MM.1S (cell line): ENCODE measurements around the gene TTC28.

Experiments
- DNase-seq: peaks from one replicate; pipeline ENCODE4 v3.0.0-alpha.2; 2015
- H2AFZ ChIP-seq: fragments of 300-600 bp; sonication (generic); 2 replicates; pipeline ENCODE4 v1.6.0; 2016; ENCODE audit warnings: antibody characterized with exemption, low read length
- H3F3A ChIP-seq: fragments of 300-600 bp; sonication (generic); 2 replicates; pipeline ENCODE4 v1.6.1; 2016; ENCODE audit warnings: mild to moderate bottlenecking, antibody characterized with exemption, low read length, moderate library complexity, mixed read lengths; ENCODE audit not compliant: insufficient read depth
- H3K27ac ChIP-seq: fragments of 300-600 bp; sonication (generic); 2 replicates; pipeline ENCODE4 v1.5.1; 2016; ENCODE audit warnings: mild to moderate bottlenecking, low read length
- H3K27me3 ChIP-seq: fragments of 300-600 bp; sonication (generic); replicated peaks from 2 replicates; pipeline ENCODE4 v1.6.0; 2016; ENCODE audit warnings: low read length; ENCODE audit not compliant: insufficient read depth
- H3K36me3 ChIP-seq: fragments of 300-600 bp; sonication (generic); replicated peaks from 2 replicates; pipeline ENCODE4 v1.6.1; 2016; ENCODE audit warnings: mild to moderate bottlenecking, low read length, mixed read lengths; ENCODE audit not compliant: insufficient read depth
- H3K4me1 ChIP-seq: fragments of 300-600 bp; sonication (generic); 2 replicates; pipeline ENCODE4 v1.6.1; 2016; ENCODE audit warnings: low read length, mixed read lengths
- H3K4me2 ChIP-seq: fragments of 300-600 bp; sonication (generic); 2 replicates; pipeline ENCODE4 v1.6.0; 2016; ENCODE audit warnings: low read depth, low read length
- H3K4me3 ChIP-seq: fragments of 300-600 bp; sonication (generic); 2 replicates; pipeline ENCODE4 v1.5.1; 2016; ENCODE audit warnings: low read length, mixed read lengths
- H3K79me2 ChIP-seq: fragments of 300-600 bp; sonication (generic); 2 replicates; pipeline ENCODE4 v1.6.1; 2016; ENCODE audit warnings: mixed run types, low read length, mixed read lengths
- H3K9ac ChIP-seq: fragments of 300-600 bp; sonication (generic); 2 replicates; pipeline ENCODE4 v1.6.1; 2016; ENCODE audit warnings: low read length, mixed read lengths
- H3K9me2 ChIP-seq: fragments of 300-600 bp; sonication (generic); replicated peaks from 2 replicates; pipeline ENCODE4 v1.6.1; 2016; ENCODE audit warnings: mild to moderate bottlenecking, low read length, mixed read lengths; ENCODE audit not compliant: insufficient read depth
- H3K9me3 ChIP-seq: fragments of 300-600 bp; sonication (generic); replicated peaks from 2 replicates; pipeline ENCODE4 v1.6.1; 2016; ENCODE audit warnings: mild to moderate bottlenecking, low read length, mixed read lengths; ENCODE audit not compliant: insufficient read depth
- H4K20me1 ChIP-seq: fragments of 300-600 bp; sonication (generic); 2 replicates; pipeline ENCODE4 v1.6.1; 2016; ENCODE audit warnings: mild to moderate bottlenecking, low read length, moderate library complexity, mixed read lengths; ENCODE audit not compliant: insufficient read depth
- EZH2 ChIP-seq: fragments of 300-600 bp; sonication (generic); optimal IDR thresholded peaks from 2 replicates; pipeline ENCODE3; 2017; ENCODE audit warnings: low read depth, mild to moderate bottlenecking, antibody characterized with exemption, low read length, mixed read lengths
- EZH2phosphoT487 ChIP-seq: fragments of 300-600 bp; sonication (generic); IDR thresholded peaks from 2 replicates; pipeline ENCODE4 v1.6.1; 2018; ENCODE audit warnings: antibody characterized with exemption, low read length
- TF ChIP-seq, protein P1 (sequence below): fragments of 300-600 bp; sonication (generic); IDR thresholded peaks from 2 replicates; pipeline ENCODE4 v1.5.1; 2016; ENCODE audit warnings: antibody characterized with exemption, low read length, mixed read lengths

TTC28 gene

DNA sequence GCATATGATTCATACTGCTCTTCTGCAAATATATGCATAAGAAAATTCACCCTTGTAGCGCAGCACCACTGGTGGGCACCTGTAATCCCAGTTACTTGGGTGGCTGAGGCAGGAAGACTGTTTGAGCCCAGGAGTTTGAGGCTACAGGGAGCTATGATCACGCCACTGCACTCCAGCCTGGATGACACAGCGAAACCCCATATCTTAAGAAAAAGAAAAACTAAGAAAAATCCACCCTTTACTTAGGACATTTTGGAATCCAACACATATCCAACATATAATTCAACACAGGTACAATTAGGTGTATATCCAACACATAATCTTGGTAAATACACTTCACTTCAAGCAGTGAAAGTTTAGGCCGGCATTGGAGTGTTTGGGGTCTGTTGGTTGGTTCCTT, 505.1 kb downstream of the TTC28 start:
- no peaks in the 10 kb centered on the region for H3K27me3 ChIP-seq
- no peaks in the 10 kb centered on the region for H3K36me3 ChIP-seq
- H3K4me3 ChIP-seq, result no peak overlapping the region
- H3K9ac ChIP-seq, result no peak overlapping the region
- H3K9me3 ChIP-seq, result no peaks in the 10 kb centered on the region
- no peak overlapping the region for H3K27ac ChIP-seq
- no peak overlapping the region for H2AFZ ChIP-seq
- DNase-seq, result no peak
- TF ChIP-seq EZH2 (no peak), EZH2phosphoT487 (no peak)
- TF ChIP-seq, protein P1, sequence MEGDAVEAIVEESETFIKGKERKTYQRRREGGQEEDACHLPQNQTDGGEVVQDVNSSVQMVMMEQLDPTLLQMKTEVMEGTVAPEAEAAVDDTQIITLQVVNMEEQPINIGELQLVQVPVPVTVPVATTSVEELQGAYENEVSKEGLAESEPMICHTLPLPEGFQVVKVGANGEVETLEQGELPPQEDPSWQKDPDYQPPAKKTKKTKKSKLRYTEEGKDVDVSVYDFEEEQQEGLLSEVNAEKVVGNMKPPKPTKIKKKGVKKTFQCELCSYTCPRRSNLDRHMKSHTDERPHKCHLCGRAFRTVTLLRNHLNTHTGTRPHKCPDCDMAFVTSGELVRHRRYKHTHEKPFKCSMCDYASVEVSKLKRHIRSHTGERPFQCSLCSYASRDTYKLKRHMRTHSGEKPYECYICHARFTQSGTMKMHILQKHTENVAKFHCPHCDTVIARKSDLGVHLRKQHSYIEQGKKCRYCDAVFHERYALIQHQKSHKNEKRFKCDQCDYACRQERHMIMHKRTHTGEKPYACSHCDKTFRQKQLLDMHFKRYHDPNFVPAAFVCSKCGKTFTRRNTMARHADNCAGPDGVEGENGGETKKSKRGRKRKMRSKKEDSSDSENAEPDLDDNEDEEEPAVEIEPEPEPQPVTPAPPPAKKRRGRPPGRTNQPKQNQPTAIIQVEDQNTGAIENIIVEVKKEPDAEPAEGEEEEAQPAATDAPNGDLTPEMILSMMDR, result no peak
- no peaks in the 10 kb centered on the region for H3K79me2 ChIP-seq
- H3K4me2 ChIP-seq, result no peak overlapping the region
- no peaks in the 10 kb centered on the region for H3K4me1 ChIP-seq
- no peaks in the 10 kb centered on the region for H3K9me2 ChIP-seq
- no peaks in the 10 kb centered on the region for H4K20me1 ChIP-seq
- H3F3A ChIP-seq, result no peaks in the 10 kb centered on the region

DNA sequence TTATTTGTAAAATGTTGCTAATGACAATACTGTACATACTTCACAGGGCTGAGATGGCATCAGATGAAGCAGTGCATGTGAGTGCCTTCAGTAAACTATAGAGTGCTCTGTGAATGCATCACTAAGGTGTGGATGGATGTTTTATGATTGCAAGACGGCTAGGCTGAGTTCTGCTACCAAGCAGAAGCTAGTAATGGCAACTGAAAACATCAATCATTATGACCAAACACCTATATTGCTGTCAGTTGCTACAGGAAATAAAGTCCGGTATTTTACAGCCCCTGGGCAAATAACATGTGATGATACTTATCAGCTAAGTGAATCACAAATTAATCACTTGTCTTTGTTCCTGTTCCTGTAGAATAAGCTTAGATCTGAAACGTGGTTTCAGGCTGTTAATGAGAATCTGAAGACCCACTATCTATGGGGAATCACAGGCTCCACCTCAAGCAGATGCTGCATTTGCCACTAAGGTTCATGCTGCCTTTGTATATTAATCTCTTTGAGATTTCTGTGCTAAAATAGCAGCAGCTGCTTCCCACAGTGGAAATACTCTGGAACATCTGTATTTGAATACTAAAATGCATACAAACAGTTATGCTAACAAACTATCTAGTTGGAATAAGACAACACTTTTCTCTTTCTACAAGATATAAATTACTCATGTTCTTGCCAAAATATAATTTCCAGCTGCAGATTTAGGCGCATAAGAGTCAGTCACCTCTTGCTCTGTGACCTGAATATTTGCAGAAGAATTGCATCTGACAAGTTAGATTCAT, 506.6 kb downstream of the TTC28 start:
- no peak overlapping the region for H3K27ac ChIP-seq
- H3F3A ChIP-seq, result no peaks in the 10 kb centered on the region
- H3K9me2 ChIP-seq, result no peaks in the 10 kb centered on the region
- no peaks in the 10 kb centered on the region for H4K20me1 ChIP-seq
- H3K27me3 ChIP-seq, result no peaks in the 10 kb centered on the region
- no peak overlapping the region for H3K4me3 ChIP-seq
- no peaks in the 10 kb centered on the region for H3K36me3 ChIP-seq
- DNase-seq, result no peak
- no peaks in the 10 kb centered on the region for H3K79me2 ChIP-seq
- H3K4me1 ChIP-seq, result no peaks in the 10 kb centered on the region
- H3K9me3 ChIP-seq, result no peaks in the 10 kb centered on the region
- H2AFZ ChIP-seq, result no peak overlapping the region
- H3K4me2 ChIP-seq, result no peak overlapping the region
- no peak for TF ChIP-seq EZH2phosphoT487
- TF ChIP-seq, protein P1, result no peak
- TF ChIP-seq EZH2, result no peak
- H3K9ac ChIP-seq, result no peak overlapping the region

DNA sequence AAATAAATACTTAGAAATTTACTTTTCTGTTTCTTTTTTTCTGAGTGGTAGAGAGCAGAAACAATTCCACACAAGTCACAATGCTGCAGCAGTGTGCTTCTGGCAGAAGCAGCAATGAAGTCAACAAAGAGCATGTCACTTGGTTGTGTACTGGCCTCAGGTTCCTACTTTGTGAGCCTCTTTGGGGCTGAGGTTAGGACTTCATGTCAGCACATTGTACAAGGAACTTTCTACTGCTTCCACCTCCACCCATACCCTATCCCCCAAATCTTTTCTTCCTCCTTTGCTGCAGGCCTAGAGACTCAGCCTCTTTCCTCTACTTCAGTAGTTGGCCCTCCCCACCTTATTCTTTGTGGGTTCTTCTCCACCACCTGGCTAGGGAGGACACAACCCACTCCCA, 507.9 kb downstream of the TTC28 start:
- H2AFZ ChIP-seq, result no peak overlapping the region
- H3K4me2 ChIP-seq, result no peak overlapping the region
- H3K9me2 ChIP-seq, result no peaks in the 10 kb centered on the region
- no peaks in the 10 kb centered on the region for H3K4me1 ChIP-seq
- TF ChIP-seq EZH2phosphoT487 (no peak), EZH2 (no peak)
- TF ChIP-seq, protein P1, result no peak
- no peak overlapping the region for H3K27ac ChIP-seq
- H3K9ac ChIP-seq, result no peak overlapping the region
- no peak overlapping the region for H3K4me3 ChIP-seq
- H3K9me3 ChIP-seq, result no peaks in the 10 kb centered on the region
- H3K27me3 ChIP-seq, result no peaks in the 10 kb centered on the region
- no peaks in the 10 kb centered on the region for H3F3A ChIP-seq
- H3K36me3 ChIP-seq, result no peaks in the 10 kb centered on the region
- DNase-seq, result no peak
- no peaks in the 10 kb centered on the region for H4K20me1 ChIP-seq
- no peaks in the 10 kb centered on the region for H3K79me2 ChIP-seq
